Endodermal cell (in vitro differentiated cells): ENCODE results near the gene OSER1. TPM values are rescaled to one million over a fixed set of nuclear protein-coding genes. Genes with fewer than 3 reads are reported as not detected.

Experiments
- DNase-seq: peaks from one replicate; pipeline ENCODE4 v3.0.0-alpha.2; 2017
- H3K27ac ChIP-seq: 2 replicates; pipeline ENCODE4 v1.5.1; 2013; ENCODE audit warnings: mild to moderate bottlenecking, low read depth, low read length, moderate library complexity
- H3K27me3 ChIP-seq: 2 replicates; pipeline ENCODE4 v1.6.1; 2013; ENCODE audit warnings: mild to moderate bottlenecking, low read length, moderate library complexity; ENCODE audit not compliant: insufficient read depth, control insufficient read depth, poor library complexity, severe bottlenecking
- H3K36me3 ChIP-seq: 2 replicates; pipeline ENCODE4 v1.7.0; 2013; ENCODE audit warnings: mild to moderate bottlenecking, low read length, moderate library complexity; ENCODE audit not compliant: control insufficient read depth, insufficient read depth
- H3K4me1 ChIP-seq: one replicate; pipeline ENCODE4 v1.7.0; 2013; ENCODE audit warnings: low read length; ENCODE audit not compliant: control insufficient read depth, insufficient read depth
- H3K4me3 ChIP-seq: 2 replicates; pipeline ENCODE4 v1.5.1; 2013; ENCODE audit warnings: mild to moderate bottlenecking, low read length, moderate library complexity
- H3K9ac ChIP-seq: 2 replicates; pipeline ENCODE4 v1.6.1; 2013; ENCODE audit warnings: mild to moderate bottlenecking, low read length, moderate library complexity; ENCODE audit not compliant: poor library complexity, severe bottlenecking; ENCODE audit errors: extremely low read depth
- H3K9me3 ChIP-seq: 2 replicates; pipeline ENCODE4 v1.6.1; 2013; ENCODE audit warnings: mild to moderate bottlenecking, low read length, moderate library complexity; ENCODE audit not compliant: control insufficient read depth
- H3K27ac Mint-ChIP-seq: 2 replicates; pipeline ENCODE4 v1.8.0; 2020; ENCODE audit warnings: mixed read lengths
- H3K27me3 Mint-ChIP-seq: 2 replicates; pipeline ENCODE4 v1.8.0; 2021; ENCODE audit warnings: mild to moderate bottlenecking, mixed read lengths; ENCODE audit not compliant: insufficient read depth
- H3K36me3 Mint-ChIP-seq: 2 replicates; pipeline ENCODE4 v1.8.0; 2020; ENCODE audit warnings: low read depth, mixed read lengths
- H3K4me1 Mint-ChIP-seq: 2 replicates; pipeline ENCODE4 v1.8.0; 2020; ENCODE audit warnings: mixed read lengths
- H3K4me3 Mint-ChIP-seq: 2 replicates; pipeline ENCODE4 v1.8.0; 2020; ENCODE audit warnings: mild to moderate bottlenecking, moderate library complexity, mixed read lengths
- H3K9me3 Mint-ChIP-seq: 2 replicates; pipeline ENCODE4 v1.8.0; 2020; ENCODE audit warnings: mild to moderate bottlenecking, mixed read lengths
- CTCF ChIP-seq: fragments of 200-600 bp; sonication (generic); conservative IDR thresholded peaks from 2 replicates; pipeline ENCODE4 v1.5.0; 2021; ENCODE audit warnings: antibody characterized with exemption, mild to moderate bottlenecking
- WGBS, 2 experiments: methylation state at CpG; one replicate each; pipeline versions ENCODE4 v1.1.5 to v1.1.7; 2013; ENCODE audit warnings: missing lambda C conversion rate in 2 of 2, mixed read lengths in 1 of 2; ENCODE audit not compliant: insufficient coverage in 1 of 2, insufficient read length in 1 of 2; 5-methylcytosine and 5-hydroxymethylcytosine counted together
- total RNA-seq, 2 donors: library from RNA; stranded (reverse); fragmentation: NEBNext Ultra II Directional in 1 of 2; extraction: Animal tissue kit (Norgen Biotek cat#: 25700) in 1 of 2; gene quantifications; 2 replicates in 1 of 2; 3 replicates in 1 of 2; pipeline ENCODE4 v1.2.1, GENCODE V29; 2021

The OSER1 gene
- total RNA-seq, 2 donors from 2014 or later, result 34.2 to 38.7 TPM

GRCh38 chr20:44224637-44225036 is 14.1 kb upstream of the OSER1 start:
- DNase-seq, result no peak
- H3K36me3 ChIP-seq, result no peaks in the 10 kb centered on the region
- H3K27me3 Mint-ChIP-seq, result no peaks in the 10 kb centered on the region
- no peaks in the 10 kb centered on the region for H3K9me3 ChIP-seq
- no peaks in the 10 kb centered on the region for H3K27me3 ChIP-seq
- no peak overlapping the region for H3K9ac ChIP-seq
- H3K4me3 Mint-ChIP-seq, result no peak overlapping the region
- H3K4me3 ChIP-seq, result no peak overlapping the region
- H3K27ac ChIP-seq, result no peak overlapping the region
- 90 to 94% methylated on average over 5 of the region's 5 CpGs for WGBS, 2 experiments
- no peaks in the 10 kb centered on the region for H3K9me3 Mint-ChIP-seq
- H3K27ac Mint-ChIP-seq, result no peak overlapping the region
- peaks cover 14% of the 10 kb centered on the region for H3K4me1 Mint-ChIP-seq
- TF ChIP-seq CTCF, result no peak
- H3K4me1 ChIP-seq, result peaks cover 6% of the 10 kb centered on the region
- H3K36me3 Mint-ChIP-seq, result no peaks in the 10 kb centered on the region

- no peak overlapping the region for H3K9ac ChIP-seq
- no peak for TF ChIP-seq CTCF
- Mint-ChIP-seq H3K9me3 (no peaks in the 10 kb centered on the region), H3K27ac (no peak overlapping the region), H3K27me3 (no peaks in the 10 kb centered on the region), H3K4me1 (peaks cover 15% of the 10 kb centered on the region), H3K4me3 (no peak overlapping the region), H3K36me3 (no peaks in the 10 kb centered on the region)
- no peak overlapping the region for H3K4me3 ChIP-seq
- no peaks in the 10 kb centered on the region for H3K36me3 ChIP-seq
- H3K4me1 ChIP-seq, result peaks cover 9% of the 10 kb centered on the region
- H3K9me3 ChIP-seq, result no peaks in the 10 kb centered on the region
- no peak overlapping the region for H3K27ac ChIP-seq
- WGBS, 2 experiments, result 90 to 100% methylated on average over 4 to 5 of the region's 5 CpGs
- H3K27me3 ChIP-seq, result no peaks in the 10 kb centered on the region
- no peak for DNase-seq
Observed at GRCh38 chr20:44223721-44224120, 13.2 kb upstream of the OSER1 start.

DNA sequence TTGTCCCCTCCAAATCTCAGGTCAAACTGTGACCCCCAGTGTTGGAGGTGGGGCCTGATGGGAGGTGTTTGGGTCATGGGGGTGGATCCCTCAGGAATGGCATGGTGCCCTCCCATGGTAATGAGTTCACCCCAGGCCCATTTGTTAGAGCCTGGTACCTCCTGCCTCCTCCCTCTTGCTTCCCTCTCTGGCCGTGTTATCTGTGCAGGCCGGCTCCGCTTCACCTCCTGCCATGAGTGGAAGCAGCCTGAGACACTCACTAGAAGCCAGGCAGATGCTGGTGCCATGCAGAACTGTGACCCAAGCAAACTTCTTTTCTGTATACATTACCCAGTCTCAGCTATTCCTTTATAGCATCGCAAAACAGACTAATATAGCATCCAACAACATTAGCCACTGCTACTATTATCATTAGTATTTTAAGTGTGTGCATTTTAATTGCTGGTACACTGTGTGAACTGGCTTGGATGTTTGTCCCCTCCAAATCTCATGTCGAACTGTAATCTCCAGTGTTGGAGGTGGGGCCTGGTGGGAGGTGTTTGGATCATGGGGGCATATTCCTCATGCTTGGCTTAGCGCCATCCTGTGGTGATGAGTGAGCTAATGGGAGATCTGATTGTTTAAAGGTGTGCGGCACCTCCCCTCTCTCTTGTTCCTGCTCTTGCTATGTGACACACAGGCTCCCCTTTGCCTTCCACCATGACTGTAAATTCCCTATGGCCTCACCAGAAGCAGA is 12.2 kb upstream of the OSER1 start:
- 74 to 75% methylated on average over 4 to 7 of the region's 7 CpGs for WGBS, 2 experiments
- Histone ChIP-seq H3K27ac (no peak overlapping the region), H3K27me3 (no peaks in the 10 kb centered on the region), H3K9me3 (no peaks in the 10 kb centered on the region), H3K9ac (no peak overlapping the region), H3K4me3 (no peak overlapping the region), H3K36me3 (no peaks in the 10 kb centered on the region), H3K4me1 (peaks cover 9% of the 10 kb centered on the region)
- peak; percentile 85 for DNase-seq
- Mint-ChIP-seq H3K27ac (peak overlapping the region; percentile 50), H3K27me3 (no peaks in the 10 kb centered on the region), H3K4me3 (no peak overlapping the region), H3K36me3 (no peaks in the 10 kb centered on the region), H3K4me1 (peaks cover 13% of the 10 kb centered on the region), H3K9me3 (no peaks in the 10 kb centered on the region)
- peak; percentile 74 for TF ChIP-seq CTCF
